Ascending aorta (tissue), 2 donors: ENCODE results near the gene ARHGAP15. TPM values are rescaled to one million over a fixed set of nuclear protein-coding genes. Genes with fewer than 3 reads are reported as not detected.

Experiments
- DNase-seq, 2 donors: peaks; one replicate each; pipeline ENCODE4 v3.0.0-alpha.2; 2019; ENCODE audit warnings: low spot score in 2 of 2
- H3K27ac ChIP-seq, 2 donors: fragments of 200-600 bp; sonication (generic); one replicate each; pipeline ENCODE4 v1.5.1; 2016 to 2017; ENCODE audit warnings: mild to moderate bottlenecking in 1 of 2
- H3K27me3 ChIP-seq: fragments of 200-600 bp; sonication (generic); one replicate; pipeline ENCODE4 v1.5.1; 2017
- H3K36me3 ChIP-seq, 2 donors: fragments of 200-600 bp; sonication (generic); one replicate each; pipeline ENCODE4 v1.5.1; 2016
- H3K4me1 ChIP-seq, 2 donors: fragments of 200-600 bp; sonication (generic); one replicate each; pipeline ENCODE4 v1.5.1; 2016 to 2017; ENCODE audit warnings: mild to moderate bottlenecking in 1 of 2
- H3K4me3 ChIP-seq, 2 donors: fragments of 200-600 bp; sonication (generic); one replicate each; pipeline ENCODE4 v1.5.1; 2016 to 2017; ENCODE audit warnings: mild to moderate bottlenecking in 1 of 2
- H3K9me3 ChIP-seq, 2 donors: fragments of 200-600 bp; sonication (generic); one replicate each; pipeline ENCODE4 v1.5.1; 2016
- intact Hi-C: fragments of 100-400 bp; cut with DNase I; formaldehyde crosslinking; loops from one replicate; pipeline ENCODE4 v1.15.1; 2023
- total RNA-seq: library from RNA; depleted of rRNA; stranded (reverse); fragments of >200 nt; gene quantifications from one replicate; pipeline ENCODE4 v1.1.0, GENCODE V29; 2016
- TF ChIP-seq, protein P1 (sequence below), 3 experiments: fragments of 200-600 bp in 2 of 3; fragments of 450-650 bp in 1 of 3; sonication (generic) in 2 of 3; IDR thresholded peaks; one replicate each; pipeline ENCODE4 v1.5.1; 2016 to 2019; ENCODE audit warnings: antibody characterized with exemption in 3 of 3, mild to moderate bottlenecking in 1 of 3, moderate library complexity in 1 of 3

Gene ARHGAP15
- total RNA-seq, 1 donor from 2014 or later: 1.4 TPM

DNA sequence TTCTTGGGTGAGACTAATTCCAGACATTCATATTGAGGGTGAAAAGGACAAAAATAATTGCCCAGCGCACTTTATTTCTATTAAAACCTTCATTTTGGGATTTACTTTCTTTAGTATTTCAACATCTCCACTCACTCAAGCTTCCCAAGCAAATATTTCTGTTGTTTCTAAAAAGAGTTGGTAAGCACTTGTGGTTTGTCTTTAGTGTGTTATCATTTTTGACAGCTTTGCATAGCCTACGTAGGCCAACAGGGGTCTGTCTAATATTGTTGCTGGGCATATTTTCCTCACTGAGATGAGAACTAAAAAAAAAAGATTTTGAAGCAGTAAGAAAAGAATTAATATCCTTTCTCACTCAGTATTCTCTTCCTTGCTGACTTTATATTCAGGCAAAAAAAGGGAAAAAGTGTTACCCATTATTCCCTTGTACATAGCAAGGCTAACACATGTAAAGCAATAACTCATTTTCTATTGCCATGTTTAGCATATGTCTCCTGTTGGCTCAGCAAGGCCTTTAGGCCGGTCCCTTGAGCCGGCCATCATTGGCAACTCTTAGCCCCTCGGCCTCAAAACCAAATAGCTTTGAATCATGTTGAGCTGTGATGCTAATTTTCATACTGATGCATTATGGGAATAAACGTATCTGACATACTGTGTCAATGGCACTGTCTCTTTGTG lies 494.2 kb downstream of the ARHGAP15 start:
- TF ChIP-seq, protein P1, sequence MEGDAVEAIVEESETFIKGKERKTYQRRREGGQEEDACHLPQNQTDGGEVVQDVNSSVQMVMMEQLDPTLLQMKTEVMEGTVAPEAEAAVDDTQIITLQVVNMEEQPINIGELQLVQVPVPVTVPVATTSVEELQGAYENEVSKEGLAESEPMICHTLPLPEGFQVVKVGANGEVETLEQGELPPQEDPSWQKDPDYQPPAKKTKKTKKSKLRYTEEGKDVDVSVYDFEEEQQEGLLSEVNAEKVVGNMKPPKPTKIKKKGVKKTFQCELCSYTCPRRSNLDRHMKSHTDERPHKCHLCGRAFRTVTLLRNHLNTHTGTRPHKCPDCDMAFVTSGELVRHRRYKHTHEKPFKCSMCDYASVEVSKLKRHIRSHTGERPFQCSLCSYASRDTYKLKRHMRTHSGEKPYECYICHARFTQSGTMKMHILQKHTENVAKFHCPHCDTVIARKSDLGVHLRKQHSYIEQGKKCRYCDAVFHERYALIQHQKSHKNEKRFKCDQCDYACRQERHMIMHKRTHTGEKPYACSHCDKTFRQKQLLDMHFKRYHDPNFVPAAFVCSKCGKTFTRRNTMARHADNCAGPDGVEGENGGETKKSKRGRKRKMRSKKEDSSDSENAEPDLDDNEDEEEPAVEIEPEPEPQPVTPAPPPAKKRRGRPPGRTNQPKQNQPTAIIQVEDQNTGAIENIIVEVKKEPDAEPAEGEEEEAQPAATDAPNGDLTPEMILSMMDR (IDR thresholded peaks at IDR 0.05): no peak
- Histone ChIP-seq H3K4me1 (no peaks in the 10 kb centered on the region), H3K9me3 (no peaks in the 10 kb centered on the region), H3K36me3 (no peaks in the 10 kb centered on the region), H3K27me3 (no peaks in the 10 kb centered on the region), H3K27ac (no peak overlapping the region), H3K4me3 (no peak overlapping the region)
- DNase-seq: no peak
- intact Hi-C loops: no loop called here

DNA sequence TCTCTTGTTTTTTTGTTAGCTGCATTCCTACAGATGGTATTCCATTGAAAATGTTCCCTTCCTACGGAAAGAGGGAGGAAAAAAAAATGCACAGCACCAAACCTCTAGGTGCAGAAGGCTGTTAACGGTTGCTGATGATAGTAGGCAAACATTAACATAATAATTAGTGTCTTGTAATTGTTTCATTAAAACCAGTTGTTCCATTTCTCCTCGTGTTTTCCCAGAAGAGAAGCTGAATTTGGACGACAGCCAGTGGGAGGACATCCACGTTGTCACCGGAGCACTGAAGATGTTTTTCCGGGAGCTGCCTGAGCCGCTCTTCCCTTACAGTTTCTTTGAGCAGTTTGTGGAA lies 494.7 kb downstream of the ARHGAP15 start:
- Histone ChIP-seq H3K36me3 (no peaks in the 10 kb centered on the region), H3K27me3 (no peaks in the 10 kb centered on the region), H3K27ac (no peak overlapping the region), H3K4me1 (no peaks in the 10 kb centered on the region), H3K4me3 (no peak overlapping the region), H3K9me3 (no peaks in the 10 kb centered on the region)
- intact Hi-C loops: no loop called here
- no peak for DNase-seq
- TF ChIP-seq, protein P1 (IDR thresholded peaks at IDR 0.05): no peak

DNA sequence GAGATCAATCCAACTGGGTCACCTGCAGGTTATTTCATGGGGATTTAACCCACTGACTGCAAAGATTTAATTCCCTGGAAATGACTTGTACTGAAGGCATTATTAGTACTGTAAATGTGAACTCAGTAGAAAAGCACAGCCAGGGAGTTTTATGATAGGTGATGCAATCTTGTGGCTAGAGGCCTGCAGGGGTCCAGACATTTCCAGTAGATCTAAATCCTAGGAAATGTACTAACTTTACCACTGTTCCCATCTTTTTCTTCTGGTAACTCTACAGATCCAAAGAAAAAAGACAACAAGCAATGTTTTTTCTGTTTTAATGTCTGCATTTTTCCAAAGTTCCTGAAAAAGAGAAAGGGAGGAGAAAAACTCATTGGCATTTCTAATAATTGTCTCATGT lies 500.1 kb downstream of the ARHGAP15 start:
- Histone ChIP-seq H3K27me3 (no peaks in the 10 kb centered on the region), H3K27ac (no peak overlapping the region), H3K4me3 (no peak overlapping the region), H3K9me3 (no peaks in the 10 kb centered on the region), H3K36me3 (no peaks in the 10 kb centered on the region), H3K4me1 (no peaks in the 10 kb centered on the region)
- DNase-seq: no peak
- TF ChIP-seq, protein P1 (IDR thresholded peaks at IDR 0.05): no peak
- intact Hi-C loops: no loop called here

DNA sequence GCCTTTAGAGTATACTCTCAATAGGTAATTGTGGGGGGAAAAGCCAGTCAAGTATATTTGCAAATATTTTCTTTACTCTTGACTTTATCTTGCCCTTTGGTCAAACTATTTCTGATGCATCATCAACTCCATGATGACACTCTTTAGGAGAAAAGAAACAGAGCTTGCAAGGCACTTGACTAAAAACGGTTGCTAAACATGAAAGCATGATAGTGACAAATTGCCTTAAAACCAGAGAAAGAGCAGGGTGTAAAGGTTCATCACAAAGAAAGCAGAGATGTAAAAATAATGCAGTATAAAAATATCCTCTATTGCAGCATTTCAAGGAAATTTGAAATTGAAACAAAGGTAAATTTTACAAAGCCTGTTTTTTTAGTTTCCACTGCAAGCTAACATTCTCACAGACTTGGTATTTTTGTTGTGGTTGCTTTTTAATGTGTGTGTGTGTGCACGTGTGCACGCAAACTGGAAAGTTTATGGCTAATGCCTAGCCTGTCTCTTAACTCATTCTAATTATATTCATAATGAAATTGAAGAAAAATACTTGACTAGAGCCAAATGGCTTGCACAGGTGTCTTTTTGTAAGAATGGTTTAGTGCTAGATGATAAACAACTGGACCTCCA lies 503.6 kb downstream of the ARHGAP15 start:
- no peaks in the 10 kb centered on the region for H3K36me3 ChIP-seq
- H3K27ac ChIP-seq: no peak overlapping the region
- H3K4me3 ChIP-seq: no peak overlapping the region
- no peaks in the 10 kb centered on the region for H3K4me1 ChIP-seq
- TF ChIP-seq, protein P1 (IDR thresholded peaks at IDR 0.05): no peak
- H3K9me3 ChIP-seq: no peaks in the 10 kb centered on the region
- no peaks in the 10 kb centered on the region for H3K27me3 ChIP-seq
- no peak for DNase-seq
- intact Hi-C loops: no loop called here

DNA sequence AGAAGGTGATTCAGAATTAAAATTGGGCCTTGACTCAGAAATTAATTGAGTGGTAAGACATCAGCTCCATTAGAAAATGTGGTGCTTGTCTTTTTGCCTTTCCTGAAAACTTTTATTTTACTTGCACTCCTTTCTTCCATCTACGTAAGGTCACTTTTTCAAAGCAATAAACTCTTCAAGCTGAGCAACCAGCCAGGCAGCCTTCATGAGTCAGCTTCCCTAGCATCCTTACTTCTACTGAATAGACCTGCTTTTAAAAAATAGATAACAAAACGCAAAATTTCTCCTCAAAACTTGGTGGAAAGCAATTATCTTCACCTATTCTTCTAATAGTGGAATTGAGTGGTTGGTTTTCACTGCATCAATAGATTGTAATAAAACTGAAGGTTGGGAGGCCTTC lies 504.2 kb downstream of the ARHGAP15 start:
- intact Hi-C loops: no loop called here
- no peak overlapping the region for H3K4me3 ChIP-seq
- no peaks in the 10 kb centered on the region for H3K36me3 ChIP-seq
- no peaks in the 10 kb centered on the region for H3K27me3 ChIP-seq
- H3K9me3 ChIP-seq: no peaks in the 10 kb centered on the region
- TF ChIP-seq, protein P1 (IDR thresholded peaks at IDR 0.05): no peak
- DNase-seq: no peak
- H3K4me1 ChIP-seq: no peaks in the 10 kb centered on the region
- no peak overlapping the region for H3K27ac ChIP-seq
